OCI-LY1 (cell line): ENCODE results near the gene C2orf49.

Experiments used
- H2AFZ ChIP-seq: fragments of 200-600 bp; sonication (generic), shearing (Covaris generic); 2 replicates; pipeline ENCODE4 v1.6.0; 2014; ENCODE audit warnings: antibody characterized with exemption, mild to moderate bottlenecking, low read length
- H3F3A ChIP-seq: fragments of 200-600 bp; sonication (generic), shearing (Covaris generic); 2 replicates; pipeline ENCODE4 v1.6.0; 2014; ENCODE audit warnings: mild to moderate bottlenecking, antibody characterized with exemption, low read length, moderate library complexity; ENCODE audit not compliant: insufficient read depth
- H3K27ac ChIP-seq: fragments of 200-600 bp; sonication (generic); 2 replicates; pipeline ENCODE4 v1.5.1; 2014; ENCODE audit warnings: low read length, mixed run types, mild to moderate bottlenecking, low read depth; ENCODE audit not compliant: poor library complexity, severe bottlenecking
- H3K27me3 ChIP-seq: fragments of 200-600 bp; sonication (generic); 2 replicates; pipeline ENCODE4 v1.6.0; 2014; ENCODE audit warnings: antibody characterized with exemption, mild to moderate bottlenecking, low read length, moderate library complexity; ENCODE audit not compliant: insufficient read depth
- H3K36me3 ChIP-seq: fragments of 200-600 bp; sonication (generic); 2 replicates; pipeline ENCODE4 v1.6.1; 2014; ENCODE audit warnings: mild to moderate bottlenecking, antibody characterized with exemption, low read length, moderate library complexity, mixed read lengths; ENCODE audit not compliant: insufficient read depth
- H3K4me1 ChIP-seq: fragments of 200-600 bp; sonication (generic); 2 replicates; pipeline ENCODE4 v1.5.1; 2014; ENCODE audit warnings: mild to moderate bottlenecking, low read length, moderate library complexity; ENCODE audit not compliant: insufficient read depth, severe bottlenecking
- H3K4me2 ChIP-seq: fragments of 200-600 bp; sonication (generic), shearing (Covaris generic); 2 replicates; pipeline ENCODE4 v1.6.1; 2014; ENCODE audit warnings: low read length
- H3K4me3 ChIP-seq: fragments of 200-600 bp; sonication (generic); 2 replicates; pipeline ENCODE4 v1.5.1; 2014; ENCODE audit warnings: low read length, low read depth, mild to moderate bottlenecking, mixed read lengths; ENCODE audit not compliant: poor library complexity, severe bottlenecking
- H3K79me2 ChIP-seq: fragments of 200-600 bp; shearing (Covaris generic); 2 replicates; pipeline ENCODE4 v1.6.1; 2016; ENCODE audit warnings: mixed run types, low read length, mixed read lengths; ENCODE audit not compliant: insufficient read depth
- H3K9ac ChIP-seq: fragments of 200-600 bp; sonication (generic), shearing (Covaris generic); 2 replicates; pipeline ENCODE4 v1.6.1; 2014; ENCODE audit warnings: mild to moderate bottlenecking, low read length, mixed read lengths
- H3K9me2 ChIP-seq: fragments of 200-600 bp; sonication (generic), shearing (Covaris generic); 2 replicates; pipeline ENCODE4 v1.6.1; 2014; ENCODE audit warnings: low read depth, mild to moderate bottlenecking, low read length, mixed read lengths
- H3K9me3 ChIP-seq: fragments of 200-600 bp; shearing (Covaris generic); 2 replicates; pipeline ENCODE4 v1.6.1; 2014; ENCODE audit warnings: low read length, mixed read lengths
- H4K20me1 ChIP-seq: fragments of 200-600 bp; sonication (generic), shearing (Covaris generic); 2 replicates; pipeline ENCODE4 v1.6.0; 2016; ENCODE audit warnings: mild to moderate bottlenecking, low read length; ENCODE audit not compliant: insufficient read depth
- EZH2 ChIP-seq: fragments of 200-600 bp; sonication (generic), shearing (Covaris generic); IDR thresholded peaks from 2 replicates; pipeline ENCODE4 v1.8.0; 2017; ENCODE audit warnings: borderline replicate concordance, mixed run types, mild to moderate bottlenecking, antibody characterized with exemption, low read length, moderate library complexity, mixed read lengths
- TF ChIP-seq, protein P1 (sequence below): fragments of 200-600 bp; sonication (generic), shearing (Covaris generic); IDR thresholded peaks from 2 replicates; pipeline ENCODE4 v1.5.1; 2017; ENCODE audit warnings: mild to moderate bottlenecking, antibody characterized with exemption, low read length, moderate library complexity, mixed read lengths

C2orf49 gene

DNA sequence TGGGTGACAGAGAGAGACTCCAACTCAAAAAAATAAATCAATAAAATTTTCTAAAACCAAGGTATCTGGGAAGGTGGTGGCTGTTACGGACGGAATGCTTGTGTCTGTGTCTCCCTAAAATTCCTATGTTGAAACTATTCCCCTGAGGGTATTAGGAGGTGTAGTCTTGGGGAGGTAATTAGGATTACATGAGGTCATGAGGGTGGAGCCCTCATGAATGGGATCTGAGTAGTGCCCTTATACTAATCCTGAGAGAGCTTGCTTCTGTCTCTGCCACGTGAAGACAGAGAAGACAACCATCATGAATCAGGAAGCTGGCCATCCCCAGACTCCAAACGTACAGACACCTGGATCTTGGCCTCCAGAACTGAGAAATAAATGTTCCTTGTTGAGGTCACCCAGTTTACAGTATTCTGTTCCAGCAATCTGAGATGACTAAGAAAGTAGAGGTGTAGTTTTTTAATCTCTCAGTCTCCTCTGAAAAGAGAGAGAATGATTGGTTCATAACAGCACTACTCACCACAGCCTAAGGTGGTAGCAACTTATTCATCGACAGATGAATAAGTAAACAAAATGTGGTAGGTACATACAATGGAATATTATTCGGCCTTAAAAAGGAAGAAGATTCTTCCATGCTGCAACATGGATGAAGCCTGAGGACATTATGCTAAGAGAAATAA is 46.2 kb upstream of the C2orf49 start:
- no peaks in the 10 kb centered on the region for H3K79me2 ChIP-seq
- no peak overlapping the region for H2AFZ ChIP-seq
- H3K9ac ChIP-seq = no peak overlapping the region
- H3K4me2 ChIP-seq = no peak overlapping the region
- H4K20me1 ChIP-seq = no peaks in the 10 kb centered on the region
- H3K36me3 ChIP-seq = peaks cover 80% of the 10 kb centered on the region
- no peaks in the 10 kb centered on the region for H3F3A ChIP-seq
- TF ChIP-seq, protein P1, sequence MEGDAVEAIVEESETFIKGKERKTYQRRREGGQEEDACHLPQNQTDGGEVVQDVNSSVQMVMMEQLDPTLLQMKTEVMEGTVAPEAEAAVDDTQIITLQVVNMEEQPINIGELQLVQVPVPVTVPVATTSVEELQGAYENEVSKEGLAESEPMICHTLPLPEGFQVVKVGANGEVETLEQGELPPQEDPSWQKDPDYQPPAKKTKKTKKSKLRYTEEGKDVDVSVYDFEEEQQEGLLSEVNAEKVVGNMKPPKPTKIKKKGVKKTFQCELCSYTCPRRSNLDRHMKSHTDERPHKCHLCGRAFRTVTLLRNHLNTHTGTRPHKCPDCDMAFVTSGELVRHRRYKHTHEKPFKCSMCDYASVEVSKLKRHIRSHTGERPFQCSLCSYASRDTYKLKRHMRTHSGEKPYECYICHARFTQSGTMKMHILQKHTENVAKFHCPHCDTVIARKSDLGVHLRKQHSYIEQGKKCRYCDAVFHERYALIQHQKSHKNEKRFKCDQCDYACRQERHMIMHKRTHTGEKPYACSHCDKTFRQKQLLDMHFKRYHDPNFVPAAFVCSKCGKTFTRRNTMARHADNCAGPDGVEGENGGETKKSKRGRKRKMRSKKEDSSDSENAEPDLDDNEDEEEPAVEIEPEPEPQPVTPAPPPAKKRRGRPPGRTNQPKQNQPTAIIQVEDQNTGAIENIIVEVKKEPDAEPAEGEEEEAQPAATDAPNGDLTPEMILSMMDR = no peak
- TF ChIP-seq EZH2 = no peak
- H3K4me3 ChIP-seq = no peak overlapping the region
- no peaks in the 10 kb centered on the region for H3K9me2 ChIP-seq
- no peak overlapping the region for H3K27ac ChIP-seq
- no peaks in the 10 kb centered on the region for H3K27me3 ChIP-seq
- H3K4me1 ChIP-seq = no peaks in the 10 kb centered on the region
- H3K9me3 ChIP-seq = no peaks in the 10 kb centered on the region

DNA sequence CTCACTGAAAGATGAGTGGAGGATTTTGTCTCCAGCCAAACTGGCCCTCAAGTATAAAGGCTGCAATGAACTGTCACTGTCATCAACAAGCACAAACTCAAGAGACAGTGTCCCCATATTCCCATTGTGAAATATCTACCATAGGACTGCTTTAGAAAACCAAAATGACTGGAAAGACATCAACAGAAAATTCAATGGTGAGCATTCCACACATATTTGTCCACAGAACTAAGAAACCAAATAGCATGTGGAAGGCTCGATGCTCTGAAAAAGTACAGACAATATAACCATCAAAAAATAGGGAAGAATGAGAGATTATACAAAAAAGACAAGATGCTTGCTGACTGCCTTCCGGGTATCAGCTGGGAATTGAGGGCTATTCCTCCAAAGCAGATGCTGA is 45.4 kb upstream of the C2orf49 start:
- Histone ChIP-seq H3K4me2 (no peak overlapping the region), H3K4me1 (no peaks in the 10 kb centered on the region), H3K9ac (no peak overlapping the region), H3K27me3 (no peaks in the 10 kb centered on the region), H2AFZ (no peak overlapping the region), H3K36me3 (peaks cover 80% of the 10 kb centered on the region), H3K9me3 (no peaks in the 10 kb centered on the region), H3K27ac (no peak overlapping the region), H3K4me3 (no peak overlapping the region), H3F3A (no peaks in the 10 kb centered on the region), H3K9me2 (no peaks in the 10 kb centered on the region), H3K79me2 (no peaks in the 10 kb centered on the region), H4K20me1 (no peaks in the 10 kb centered on the region)
- no peak for TF ChIP-seq EZH2
- TF ChIP-seq, protein P1 = no peak

DNA sequence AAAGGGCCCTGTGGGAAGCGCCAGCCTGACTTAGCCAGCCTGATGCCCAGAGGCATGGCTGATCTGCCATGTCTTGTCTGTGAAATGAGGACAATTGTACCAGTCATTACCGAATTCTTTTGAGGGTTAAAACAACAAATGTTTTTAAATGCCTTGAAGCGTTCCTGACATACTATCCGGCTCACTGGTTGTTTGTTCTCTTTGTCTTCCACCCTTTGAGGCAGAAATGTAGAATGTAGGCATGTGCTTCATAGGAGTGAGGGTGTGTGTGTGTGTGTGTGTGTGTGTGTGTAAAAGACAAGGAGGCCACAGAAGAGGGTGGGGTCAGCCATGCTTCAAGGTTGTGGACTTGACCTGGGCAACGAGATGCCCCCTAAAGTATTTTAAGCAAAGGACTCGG is 43.3 kb upstream of the C2orf49 start:
- H3K4me1 ChIP-seq = no peaks in the 10 kb centered on the region
- H3K27me3 ChIP-seq = no peaks in the 10 kb centered on the region
- no peak overlapping the region for H3K4me3 ChIP-seq
- H3K36me3 ChIP-seq = peaks cover 80% of the 10 kb centered on the region
- H2AFZ ChIP-seq = no peak overlapping the region
- H3K79me2 ChIP-seq = no peaks in the 10 kb centered on the region
- TF ChIP-seq EZH2 = no peak
- TF ChIP-seq, protein P1 = no peak
- H3F3A ChIP-seq = no peaks in the 10 kb centered on the region
- H4K20me1 ChIP-seq = no peaks in the 10 kb centered on the region
- H3K9me2 ChIP-seq = no peaks in the 10 kb centered on the region
- no peak overlapping the region for H3K9ac ChIP-seq
- H3K27ac ChIP-seq = no peak overlapping the region
- H3K9me3 ChIP-seq = no peaks in the 10 kb centered on the region
- H3K4me2 ChIP-seq = no peak overlapping the region
